Stimulated activated CD8-positive, alpha-beta memory T cell treated with anti-CD3 and anti-CD28 coated beads, Interleukin-2, amount 100 ng/mL, for 48 hours (primary cell): Measurements from ENCODE around the gene SLC38A10.

ENCODE experiments used
- DNase-seq, 2 donors: peaks; one replicate each; pipeline ENCODE4 v3.0.0-alpha.2; 2020; ENCODE audit warnings: low read depth in 2 of 2

Gene SLC38A10

DNA sequence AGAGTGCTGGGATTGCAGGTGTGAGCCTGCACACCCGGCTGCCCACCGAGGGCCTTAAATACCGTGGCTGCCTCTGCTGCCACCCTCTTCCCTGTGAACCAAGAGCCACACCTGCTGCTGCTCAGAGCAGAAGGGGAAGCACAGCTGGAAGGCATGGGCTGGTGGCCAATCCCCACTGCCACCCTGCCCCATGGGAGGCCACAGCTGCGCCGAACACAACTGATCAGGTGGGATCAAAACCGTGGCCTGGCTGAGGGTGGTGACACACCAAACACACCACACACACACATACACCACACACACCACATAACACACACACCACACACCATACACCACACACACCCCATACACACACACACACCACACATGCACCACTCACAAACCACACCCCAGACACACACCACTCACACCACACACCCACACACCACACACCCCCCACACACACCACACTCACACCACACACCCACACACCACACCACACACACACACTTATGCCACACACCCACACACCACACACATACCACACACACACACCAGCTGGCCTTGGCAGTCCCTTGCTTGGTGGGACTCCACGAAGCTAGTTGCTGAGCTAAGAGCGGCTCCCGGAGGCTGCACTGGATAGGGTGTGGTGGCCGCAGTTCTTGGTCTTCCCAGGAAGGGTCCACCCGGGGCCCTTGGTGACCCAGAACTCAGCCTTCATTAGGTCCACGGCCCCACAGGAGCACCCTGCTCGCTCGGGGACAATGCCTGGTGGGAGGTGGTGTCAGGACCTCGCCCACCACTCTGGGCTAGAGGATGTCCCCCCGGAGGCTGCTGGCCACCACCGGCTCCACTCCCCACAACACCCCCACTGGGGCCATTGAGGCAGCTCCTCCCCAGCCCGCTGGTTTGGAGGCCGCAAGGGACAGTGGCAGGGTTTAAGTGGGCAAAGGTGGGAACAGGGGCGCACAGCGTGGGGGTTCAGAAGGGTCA lies 87.2 kb downstream of the SLC38A10 start:
- DNase-seq: no peak

- DNase-seq: no peak
Observed at GRCh38 chr17:81206657-81207056, 88.5 kb downstream of the SLC38A10 start.

- no peak for DNase-seq
Observed at GRCh38 chr17:81206166-81206565, 88.9 kb downstream of the SLC38A10 start.

DNA sequence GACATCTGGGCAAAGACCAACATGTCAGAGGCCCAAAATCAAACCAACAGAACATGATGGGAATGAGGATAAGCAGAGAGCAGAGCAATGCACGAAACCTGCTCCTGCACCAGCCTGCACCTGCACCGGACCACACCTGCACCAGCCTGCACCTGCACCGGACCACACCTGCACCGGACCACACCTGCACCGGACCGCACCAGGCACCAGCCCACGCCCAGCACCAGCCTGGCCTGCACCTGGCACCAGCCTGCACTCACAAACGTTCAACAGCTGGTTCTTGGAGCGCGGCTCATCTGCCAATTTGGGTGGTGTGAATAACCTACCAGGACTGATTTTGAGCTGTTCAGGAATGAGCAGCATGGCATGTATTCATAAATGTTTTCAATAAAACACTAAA lies 90.5 kb downstream of the SLC38A10 start:
- no peak for DNase-seq

DNA sequence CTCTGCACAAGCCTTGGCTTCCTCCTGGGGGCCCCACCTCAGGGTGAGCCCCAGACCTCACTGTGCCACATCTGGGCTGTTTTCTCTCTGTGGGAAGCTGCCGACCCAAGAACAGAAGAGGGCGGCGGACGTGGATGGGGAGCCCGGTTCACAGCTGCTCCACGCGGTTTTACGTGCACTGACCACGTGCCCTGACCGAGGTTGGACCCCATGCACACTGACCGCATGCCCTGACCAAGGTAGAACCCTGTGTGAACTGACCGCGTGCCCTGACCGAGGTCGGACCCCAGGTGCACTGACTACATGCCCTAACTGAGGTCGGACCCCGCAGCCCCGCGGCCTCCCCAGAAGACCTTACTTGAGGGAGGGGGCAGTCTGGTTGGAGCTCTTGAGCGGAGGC lies 92.0 kb downstream of the SLC38A10 start:
- no peak for DNase-seq

DNA sequence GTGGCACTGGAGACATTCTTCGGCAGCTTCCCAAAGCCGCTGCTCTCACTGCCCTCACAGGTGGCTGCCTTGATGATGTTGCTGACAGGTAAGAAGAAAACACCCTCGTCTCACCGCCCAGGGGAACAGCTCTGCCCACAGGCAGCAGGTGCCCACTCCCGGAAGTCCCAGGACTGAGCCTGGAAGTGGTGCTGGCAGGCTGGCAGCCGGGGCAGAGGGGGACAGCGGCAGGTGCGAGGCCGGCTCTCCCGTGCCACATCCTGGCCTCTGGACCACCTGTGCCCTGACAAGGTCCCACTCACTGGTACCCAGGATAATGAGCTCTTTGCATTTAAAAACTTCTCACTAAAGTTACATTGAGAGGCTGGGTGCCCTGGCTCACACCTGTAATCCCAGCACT lies 92.8 kb downstream of the SLC38A10 start:
- no peak for DNase-seq

DNA sequence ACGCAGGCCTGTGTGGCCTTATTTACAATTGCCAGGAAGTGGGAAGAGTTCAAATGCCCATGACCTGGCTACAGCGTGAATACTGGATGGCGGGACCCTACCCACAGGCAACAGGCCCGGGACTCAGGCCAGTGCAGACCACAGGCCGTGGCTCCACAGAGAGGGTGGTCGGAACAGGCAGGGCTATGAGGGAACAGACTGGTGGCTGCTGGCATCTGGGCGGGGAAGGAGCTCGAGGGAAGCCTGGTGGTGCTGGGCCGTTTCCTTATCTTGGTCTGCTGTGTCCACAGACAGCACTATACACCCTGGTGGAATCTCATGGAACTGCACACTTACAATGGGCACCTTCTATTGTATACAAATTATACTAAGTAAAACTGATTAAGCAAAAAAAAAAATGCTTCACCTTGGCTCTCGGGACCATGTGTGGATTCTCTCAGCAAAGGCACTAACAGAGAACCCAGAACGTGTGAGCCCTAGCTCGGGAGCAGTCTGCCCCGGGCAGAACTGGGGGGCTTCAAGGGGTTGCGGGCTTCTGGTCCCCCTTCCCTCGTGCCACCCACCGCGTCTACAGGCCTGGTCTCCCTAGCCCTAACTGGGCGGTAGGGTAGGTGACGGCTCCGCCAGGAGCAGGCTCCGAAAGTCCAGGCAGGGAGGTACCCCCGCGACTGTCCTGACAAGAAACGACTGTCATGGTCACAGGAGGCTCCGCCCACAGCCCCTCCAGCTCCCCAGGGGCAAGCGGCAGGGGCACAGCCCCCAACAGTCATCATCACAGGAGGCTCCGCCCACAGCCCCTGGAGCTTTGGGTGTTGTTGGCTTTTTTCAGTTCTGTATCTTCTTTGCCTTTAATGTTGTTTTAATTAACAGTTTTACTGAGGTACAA lies 94.2 kb downstream of the SLC38A10 start:
- no peak for DNase-seq

DNA sequence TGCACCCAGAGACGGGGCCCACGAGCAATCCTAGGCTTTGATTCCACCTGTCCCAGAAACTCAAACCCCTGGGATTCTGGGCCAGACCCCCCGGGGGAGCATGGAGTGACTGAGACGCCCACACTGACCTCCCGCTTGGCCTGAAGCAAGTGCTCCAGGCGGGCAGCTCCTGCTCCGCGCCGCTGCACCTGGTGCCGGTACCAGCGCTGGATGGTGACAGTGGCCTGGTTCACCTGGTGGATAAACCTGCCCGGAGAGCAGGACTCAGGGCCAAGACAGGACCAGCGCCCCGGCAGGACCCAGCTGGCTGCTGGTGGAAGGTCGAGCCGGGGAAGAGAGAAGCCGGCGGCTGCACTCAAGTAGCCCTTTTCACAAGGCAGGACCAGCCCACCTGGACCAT lies 94.9 kb downstream of the SLC38A10 start:
- DNase-seq: no peak

DNA sequence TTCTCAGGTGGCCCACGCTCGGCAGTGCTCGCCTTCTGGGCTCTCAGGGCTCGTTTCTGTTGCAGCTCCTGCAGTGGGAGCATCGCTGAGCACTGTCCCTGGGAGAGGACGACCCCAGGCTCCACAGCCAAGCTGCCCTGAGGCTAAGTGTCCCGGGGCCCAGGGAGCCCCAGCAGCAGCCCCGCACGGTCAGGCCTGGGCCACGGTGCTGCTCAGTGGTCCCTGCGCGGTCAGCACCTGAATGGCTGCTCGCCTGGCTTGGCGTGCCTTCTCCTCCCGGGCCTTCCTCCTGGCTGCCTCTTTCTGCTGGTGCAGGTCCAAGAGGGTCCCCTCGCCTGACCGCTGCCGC lies 95.7 kb downstream of the SLC38A10 start:
- no peak for DNase-seq

DNA sequence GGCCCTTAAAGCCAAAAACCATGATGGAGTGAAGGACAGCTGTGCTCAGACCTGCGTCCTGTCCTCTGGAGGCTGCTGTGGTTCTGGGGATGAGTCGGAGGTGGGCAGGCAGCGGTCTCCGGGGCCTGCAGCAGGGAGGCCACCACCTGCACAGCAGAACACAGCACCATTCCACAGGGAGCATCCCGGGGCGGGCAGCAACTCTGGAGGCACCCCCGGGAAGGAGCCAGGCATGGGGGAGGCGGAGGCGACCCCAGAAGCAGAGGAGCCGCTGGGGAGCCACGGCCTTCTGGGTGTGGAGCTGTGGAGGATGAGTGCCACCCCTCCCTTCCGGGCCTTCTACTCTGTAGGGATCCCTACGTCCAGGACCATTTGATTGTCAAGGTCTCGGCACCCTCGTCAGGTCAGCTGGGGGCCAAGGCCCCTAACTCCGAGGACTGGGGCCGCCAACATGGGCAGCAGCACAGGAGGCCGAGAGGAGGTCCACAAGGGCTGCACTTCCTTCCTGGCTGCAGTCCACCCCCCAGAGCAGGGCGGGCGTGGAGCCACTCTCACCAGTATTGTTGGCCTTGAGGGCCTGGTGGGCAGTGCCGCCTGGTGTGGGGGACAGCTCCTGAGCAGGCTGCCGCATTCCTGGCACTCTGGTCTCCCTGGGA lies 96.2 kb downstream of the SLC38A10 start:
- DNase-seq: no peak

- no peak for DNase-seq
Observed at GRCh38 chr17:81197831-81198490, 97.1 kb downstream of the SLC38A10 start.

GRCh38 chr17:81197409-81197795 lies 97.7 kb downstream of the SLC38A10 start:
- DNase-seq: no peak

DNA sequence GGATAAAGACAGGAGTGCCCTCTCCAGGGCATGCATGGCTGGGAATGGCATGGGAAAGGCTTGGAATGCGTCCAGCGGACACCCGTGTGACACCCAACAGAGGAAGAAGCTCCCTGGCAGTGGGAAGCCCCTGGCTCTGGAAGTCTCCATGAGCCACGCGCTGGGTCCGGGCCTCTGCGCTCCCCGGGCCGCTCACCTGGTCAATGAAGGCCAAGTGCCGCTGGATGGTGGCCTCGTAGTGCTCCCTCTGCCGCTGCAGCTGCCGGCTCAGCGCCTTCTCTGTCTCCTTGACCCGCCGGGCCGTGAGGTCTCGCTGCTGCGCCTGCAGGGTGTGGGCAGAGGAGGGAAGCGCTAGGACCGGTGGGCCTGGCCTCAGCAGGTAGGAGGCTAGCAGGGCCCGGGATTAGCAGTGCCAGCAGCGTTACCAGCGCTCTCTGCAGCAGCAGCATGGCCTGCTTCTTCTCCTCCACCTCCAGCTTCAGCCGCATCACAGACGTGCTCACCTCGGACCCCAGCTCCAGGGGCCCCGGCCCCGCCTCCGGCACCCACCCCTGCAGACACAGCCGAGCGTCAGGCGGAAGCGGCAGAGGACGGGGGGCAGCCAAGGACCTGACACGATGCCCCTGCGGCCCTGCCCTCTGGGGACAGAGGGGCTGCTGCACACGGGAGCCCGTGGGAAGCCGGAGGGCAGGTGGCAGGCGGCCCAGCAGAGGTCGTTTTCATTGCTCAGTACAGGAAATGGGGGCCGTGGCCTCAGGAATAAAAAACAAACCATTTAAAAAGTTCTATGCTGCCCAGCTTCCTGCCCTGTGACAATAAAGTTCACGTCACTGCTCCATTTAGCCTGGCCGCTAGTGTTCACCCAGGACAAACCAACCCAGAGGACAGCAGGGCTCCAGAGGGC lies 98.3 kb downstream of the SLC38A10 start:
- DNase-seq: no peak

DNA sequence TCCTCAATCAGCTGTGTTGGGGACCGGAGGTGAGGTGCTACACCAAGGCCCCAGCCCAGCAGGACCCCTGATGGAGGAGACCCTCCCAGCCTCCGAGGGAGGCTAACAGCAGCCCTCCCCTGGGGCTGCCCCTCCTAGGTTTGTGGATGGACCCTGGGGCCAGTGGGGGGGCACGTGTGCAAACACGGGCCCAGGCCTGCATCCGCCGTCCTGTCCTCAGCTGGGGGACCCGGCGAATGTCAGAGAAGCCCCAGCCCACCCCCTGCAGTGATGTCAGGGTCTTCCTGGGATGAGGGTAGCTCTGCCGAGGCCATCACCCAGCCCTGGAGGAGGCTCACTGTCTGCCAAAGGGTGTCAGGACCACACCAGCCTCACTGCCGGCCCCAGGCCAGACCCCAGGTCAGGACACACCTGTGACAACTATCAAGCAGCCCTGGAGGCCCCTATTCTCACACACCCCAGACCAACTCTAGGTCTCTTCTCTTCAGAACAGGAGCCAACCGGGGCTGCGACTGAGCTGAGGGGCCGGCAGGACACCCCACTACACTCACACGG lies 99.1 kb downstream of the SLC38A10 start:
- no peak for DNase-seq
